Measurements from ENCODE around the gene LCOR. TPM values are rescaled to one million over a fixed set of nuclear protein-coding genes. Genes with fewer than 3 reads are reported as not detected.
A peak's percentile ranks its signal among the peaks of the same experiment; 100 is the strongest.

The LCOR gene
- total RNA-seq, 1 donor from 2014 or later: 11.3 TPM

- no peak for DNase-seq (ENCODE audit: low read depth in 2 of 2)
Measured at GRCh38 chr10:96986200-96986856, 154.2 kb downstream of the LCOR start.

GRCh38 chr10:96987141-96987841, 155.2 kb downstream of the LCOR start:
- DNase-seq (ENCODE audit: low read depth in 2 of 2): no peak

GRCh38 chr10:96987842-96988175, 155.7 kb downstream of the LCOR start:
- DNase-seq (ENCODE audit: low read depth in 2 of 2): no peak

- DNase-seq (ENCODE audit: low read depth in 2 of 2): no peak
Measured at GRCh38 chr10:96988426-96988825, 156.3 kb downstream of the LCOR start.

- DNase-seq (ENCODE audit: low read depth in 2 of 2): peak in 1 of 2 donors; percentile 7
Measured at GRCh38 chr10:96991313-96991841, 159.3 kb downstream of the LCOR start.

- DNase-seq (ENCODE audit: low read depth in 2 of 2): no peak
Measured at GRCh38 chr10:96992721-96993120, 160.6 kb downstream of the LCOR start.

- no peak for DNase-seq (ENCODE audit: low read depth in 2 of 2)
Measured at GRCh38 chr10:96995851-96996250, 163.8 kb downstream of the LCOR start.

- no peak for DNase-seq (ENCODE audit: low read depth in 2 of 2)
Measured at GRCh38 chr10:96996275-96996965, 164.3 kb downstream of the LCOR start.

- peak; percentile 6 to 58 for DNase-seq (ENCODE audit: low read depth in 2 of 2)
Measured at GRCh38 chr10:96998329-96998888, 166.3 kb downstream of the LCOR start.

GRCh38 chr10:96999337-96999736, 167.2 kb downstream of the LCOR start:
- DNase-seq (ENCODE audit: low read depth in 2 of 2): no peak

- no peak for DNase-seq (ENCODE audit: low read depth in 2 of 2)
Measured at GRCh38 chr10:96999987-97000386, 167.9 kb downstream of the LCOR start.

- no peak for DNase-seq (ENCODE audit: low read depth in 2 of 2)
Measured at GRCh38 chr10:97000487-97001182, 168.5 kb downstream of the LCOR start.

- no peak for DNase-seq (ENCODE audit: low read depth in 2 of 2)
Measured at GRCh38 chr10:97001183-97001991, 169.3 kb downstream of the LCOR start.

- DNase-seq (ENCODE audit: low read depth in 2 of 2): no peak
Measured at GRCh38 chr10:97002670-97003069, 170.6 kb downstream of the LCOR start.

GRCh38 chr10:97003151-97003803, 171.2 kb downstream of the LCOR start:
- no peak for DNase-seq (ENCODE audit: low read depth in 2 of 2)

GRCh38 chr10:97003804-97004201, 171.7 kb downstream of the LCOR start:
- no peak for DNase-seq (ENCODE audit: low read depth in 2 of 2)

- no peak for DNase-seq (ENCODE audit: low read depth in 2 of 2)
Measured at GRCh38 chr10:97004591-97004990, 172.5 kb downstream of the LCOR start.

GRCh38 chr10:97005349-97005748, 173.3 kb downstream of the LCOR start:
- no peak for DNase-seq (ENCODE audit: low read depth in 2 of 2)

- no peak for DNase-seq (ENCODE audit: low read depth in 2 of 2)
Measured at GRCh38 chr10:97006364-97006763, 174.3 kb downstream of the LCOR start.

- peak in 1 of 2 donors; percentile 10 for DNase-seq (ENCODE audit: low read depth in 2 of 2)
Measured at GRCh38 chr10:97007417-97007816, 175.3 kb downstream of the LCOR start.
